ENCODE measurements around the gene AGBL4. TPM values are rescaled to one million over a fixed set of nuclear protein-coding genes. Genes with fewer than 3 reads are reported as not detected.

The AGBL4 gene
- polyA plus RNA-seq, 3 donors, result 0.05 TPM; not detected in 2

GRCh38 chr1:48773133-48773532 lies 1250.6 kb downstream of the AGBL4 start:
- Histone ChIP-seq H4K20me1 (ENCODE audit: insufficient read depth, low read length) (no peaks in the 10 kb centered on the region), H3K4me3 (replicated peaks in 1 of 3; ENCODE audit: low read depth in 2 of 3, low read length in 3 of 3) (no peak overlapping the region), H3K4me2 (replicated peaks; ENCODE audit: extremely low read depth, low read length, poor library complexity, severe bottlenecking) (no peak overlapping the region), H3K27ac (ENCODE audit: low read depth in 1 of 2, low read length in 2 of 2) (no peak overlapping the region), H3K4me1 (ENCODE audit: control insufficient read depth in 1 of 2, insufficient read depth in 2 of 2, low read length in 2 of 2) (peaks cover 12 to 28% of the 10 kb centered on the region in 2 donors), H3K27me3 (ENCODE audit: control insufficient read depth in 2 of 2, insufficient read depth in 2 of 2, low read length in 2 of 2) (no peaks in the 10 kb centered on the region), H2AFZ (ENCODE audit: insufficient read depth, low read depth, low read length, poor library complexity, severe bottlenecking) (no peak overlapping the region), H3K36me3 (replicated peaks in 1 of 2; ENCODE audit: control insufficient read depth in 1 of 2, insufficient read depth in 2 of 2, low read length in 2 of 2) (no peaks in the 10 kb centered on the region), H3K79me2 (ENCODE audit: insufficient read depth, low read length) (no peaks in the 10 kb centered on the region), H3K9ac (ENCODE audit: insufficient read depth, low read length, poor library complexity, severe bottlenecking) (no peak overlapping the region), H3K9me3 (replicated peaks in 1 of 2; ENCODE audit: control insufficient read depth in 1 of 2, insufficient read depth in 1 of 2, low read length in 2 of 2) (peaks cover 4 to 7% of the 10 kb centered on the region in 2 donors)
- H3K4me3 Mint-ChIP-seq, result no peak overlapping the region
- WGBS (ENCODE audit: insufficient coverage), result 100% methylated on average over 1 of the region's 1 CpG
- H3K36me3 Mint-ChIP-seq, result peaks cover 0 to 7% of the 10 kb centered on the region in 2 donors
- no peak for DNase-seq
- H3K27ac Mint-ChIP-seq, result no peak overlapping the region
- TF ChIP-seq CTCF (IDR thresholded peaks at IDR 0.05), result no peak
- intact Hi-C loops (cut with micrococcal nuclease), result no loop called here
- H3K27me3 Mint-ChIP-seq (ENCODE audit: low read depth in 3 of 3), result peaks cover 7 to 19% (median 11%) of the 10 kb centered on the region in 3 donors
- peaks cover 33% of the 10 kb centered on the region for H3K4me1 Mint-ChIP-seq
- H3K9me3 Mint-ChIP-seq, result peaks cover 2 to 7% (median 5%) of the 10 kb centered on the region in 7 donors

- Histone ChIP-seq H3K36me3 (replicated peaks in 1 of 2; ENCODE audit: control insufficient read depth in 1 of 2, insufficient read depth in 2 of 2, low read length in 2 of 2) (no peaks in the 10 kb centered on the region), H2AFZ (ENCODE audit: insufficient read depth, low read depth, low read length, poor library complexity, severe bottlenecking) (no peak overlapping the region), H3K27me3 (ENCODE audit: control insufficient read depth in 2 of 2, insufficient read depth in 2 of 2, low read length in 2 of 2) (no peaks in the 10 kb centered on the region), H4K20me1 (ENCODE audit: insufficient read depth, low read length) (no peaks in the 10 kb centered on the region), H3K4me2 (replicated peaks; ENCODE audit: extremely low read depth, low read length, poor library complexity, severe bottlenecking) (no peak overlapping the region), H3K4me3 (replicated peaks in 1 of 3; ENCODE audit: low read depth in 2 of 3, low read length in 3 of 3) (no peak overlapping the region), H3K9me3 (replicated peaks in 1 of 2; ENCODE audit: control insufficient read depth in 1 of 2, insufficient read depth in 1 of 2, low read length in 2 of 2) (peaks cover 5 to 7% of the 10 kb centered on the region in 2 donors), H3K27ac (ENCODE audit: low read depth in 1 of 2, low read length in 2 of 2) (no peak overlapping the region), H3K79me2 (ENCODE audit: insufficient read depth, low read length) (no peaks in the 10 kb centered on the region), H3K4me1 (ENCODE audit: control insufficient read depth in 1 of 2, insufficient read depth in 2 of 2, low read length in 2 of 2) (peaks cover 15 to 30% of the 10 kb centered on the region in 2 donors), H3K9ac (ENCODE audit: insufficient read depth, low read length, poor library complexity, severe bottlenecking) (no peak overlapping the region)
- Mint-ChIP-seq H3K9me3 (peaks cover 3 to 13% (median 6%) of the 10 kb centered on the region in 7 donors), H3K4me1 (peaks cover 32% of the 10 kb centered on the region), H3K27ac (no peak overlapping the region), H3K4me3 (no peak overlapping the region), H3K27me3 (ENCODE audit: low read depth in 3 of 3) (peaks cover 3 to 11% (median 8%) of the 10 kb centered on the region in 3 donors), H3K36me3 (peaks cover 0 to 7% of the 10 kb centered on the region in 2 donors)
- TF ChIP-seq CTCF (IDR thresholded peaks at IDR 0.05), result no peak
- 60% methylated on average over 1 of the region's 2 CpGs for WGBS (ENCODE audit: insufficient coverage)
- intact Hi-C loops (cut with micrococcal nuclease), result no loop called here
- no peak for DNase-seq
These were observed 1251.5 kb downstream of the AGBL4 start for GRCh38 chr1:48772211-48772610.
